Ishikawa (cell line): ENCODE measurements around the gene NPIPA5.
"Not testable (repeated sequence)": the region's sequence is repeated elsewhere in the genome, so short reads cannot be mapped to it uniquely, and the experiment has no call there.

Source experiments
- CEBPB ChIP-seq: IDR thresholded peaks from 2 replicates; pipeline ENCODE4 v1.6.1; 2012
- CREB1 ChIP-seq: IDR thresholded peaks from 2 replicates; pipeline ENCODE4 v1.6.1; 2012; ENCODE audit warnings: low read depth
- EGR1 ChIP-seq: IDR thresholded peaks from 2 replicates; pipeline ENCODE4 v1.6.1; 2012
- EP300 ChIP-seq: IDR thresholded peaks from 2 replicates; pipeline ENCODE4 v1.6.1; 2012; ENCODE audit warnings: borderline replicate concordance
- FOXM1 ChIP-seq: IDR thresholded peaks from 2 replicates; pipeline ENCODE4 v1.6.1; 2012; ENCODE audit warnings: low read depth, borderline replicate concordance
- MAX ChIP-seq: IDR thresholded peaks from 2 replicates; pipeline ENCODE4 v1.6.1; 2012
- NFIC ChIP-seq: IDR thresholded peaks from 2 replicates; pipeline ENCODE4 v1.6.1; 2012
- RAD21 ChIP-seq: IDR thresholded peaks from 2 replicates; pipeline ENCODE4 v1.6.1; 2012; ENCODE audit warnings: low read depth
- REST ChIP-seq: IDR thresholded peaks from 2 replicates; pipeline ENCODE4 v1.6.1; 2012; ENCODE audit warnings: low read depth, mild to moderate bottlenecking
- USF1 ChIP-seq: IDR thresholded peaks from 2 replicates; pipeline ENCODE4 v1.6.1; 2012

- not testable (repeated sequence) for TF ChIP-seq REST, CREB1, RAD21, NFIC, EP300, MAX, EGR1, FOXM1, CEBPB, USF1
Measured at GRCh38 chr16:15378194-15378593, at the start of gene NPIPA5.
